ENCODE data around the gene CAMK1D. TPM values are rescaled to one million over a fixed set of nuclear protein-coding genes. Genes with fewer than 3 reads are reported as not detected.
"Not testable (repeated sequence)": the region's sequence is repeated elsewhere in the genome, so short reads cannot be mapped to it uniquely, and the experiment has no call there.

CAMK1D gene
- total RNA-seq, 1 experiment from 2014 or later, result 6.3 TPM

DNA sequence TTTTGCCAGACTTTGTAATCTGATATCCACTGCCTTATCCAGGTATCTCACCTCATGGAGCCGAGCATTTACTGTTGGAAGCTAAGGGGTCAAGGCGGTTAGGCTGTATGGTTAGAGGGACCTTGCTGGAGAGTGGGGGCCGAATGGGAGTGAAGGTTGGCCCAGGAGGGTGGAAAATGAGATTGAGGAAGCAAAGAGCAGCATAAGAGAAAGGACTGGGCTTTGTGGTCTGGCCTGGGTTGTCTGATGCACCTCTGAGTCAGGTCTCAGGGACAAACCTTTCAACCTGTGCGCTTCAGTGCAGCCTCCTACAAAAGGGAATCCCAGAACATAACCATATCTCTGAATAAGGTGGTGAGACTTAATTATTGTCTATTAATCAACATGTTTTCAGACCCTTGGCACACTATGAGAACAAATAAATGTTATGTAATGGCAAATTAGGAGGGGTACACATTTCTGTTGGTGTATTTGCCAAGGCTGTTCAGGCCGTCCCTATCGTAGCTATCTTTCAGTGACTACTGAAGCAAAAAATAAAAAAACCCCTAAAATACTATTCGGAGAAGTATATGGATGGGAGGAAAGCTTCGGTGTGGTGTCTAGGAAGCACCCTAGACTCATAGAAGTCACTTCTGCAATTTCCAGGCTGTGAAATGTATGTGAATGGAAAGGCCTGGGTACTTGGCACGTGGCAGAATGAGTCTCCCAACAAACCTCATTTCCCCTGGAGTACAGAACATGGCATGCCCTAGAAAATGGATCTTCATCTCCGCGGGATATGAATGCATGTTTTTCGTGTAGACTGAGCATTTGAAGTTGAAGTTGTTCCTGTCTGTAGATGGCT, 4.3 kb downstream of the CAMK1D start:
- H3K56ac ChIP-seq (ENCODE audit: insufficient read length, low read depth, low read length), result no peak overlapping the region
- Mint-ChIP-seq H3K9me3 (no peaks in the 10 kb centered on the region), H3K4me3 (peak overlapping the region in 1 of 2 experiments; percentile 9; a peak in 1 of 5 replicates), H3K4me1 (peaks cover 29 to 46% of the 10 kb centered on the region in 2 experiments), H3K27me3 (ENCODE audit: low read depth) (peaks cover 30% of the 10 kb centered on the region), H3K36me3 (ENCODE audit: insufficient read depth in 1 of 3, low read depth in 3 of 3) (no peaks in the 10 kb centered on the region; a peak in 1 of 7 replicates), H3K27ac (peak overlapping the region in 2 of 3 experiments; percentile 16 to 26; a peak in 1 of 7 replicates)
- no peaks in the 10 kb centered on the region for H4K20me1 ChIP-seq (ENCODE audit: control insufficient read depth, insufficient read depth, insufficient read length)
- H3K27ac ChIP-seq (ENCODE audit: insufficient read length, low read depth, low read length), result no peak overlapping the region
- no peak overlapping the region for H3K14ac ChIP-seq (ENCODE audit: insufficient read depth, low read length)
- no peak for DNase-seq
- no peak overlapping the region for H2AK5ac ChIP-seq (ENCODE audit: insufficient read length, low read length)
- no peak overlapping the region for H3K18ac ChIP-seq (ENCODE audit: insufficient read length, low read depth, low read length)
- H3K27me3 ChIP-seq (ENCODE audit: insufficient read depth, low read length), result peaks cover 5% of the 10 kb centered on the region; the same call in 1 of the 2 replicates
- no peaks in the 10 kb centered on the region for H3K79me2 ChIP-seq (ENCODE audit: insufficient read depth, low read length)
- no peak overlapping the region for H3K9ac ChIP-seq (ENCODE audit: extremely low read depth, insufficient read length, low read length)
- no peak overlapping the region for H3T11ph ChIP-seq (ENCODE audit: low read length)
- no peak overlapping the region for H3K23ac ChIP-seq (ENCODE audit: insufficient read length, low read depth, low read length)
- H2BK20ac ChIP-seq (ENCODE audit: low read depth, low read length, poor library complexity, severe bottlenecking), result no peak overlapping the region
- no peak overlapping the region for H4K8ac ChIP-seq (replicated peaks; ENCODE audit: insufficient read length, low read depth, low read length)
- no peak overlapping the region for H3K4me2 ChIP-seq (ENCODE audit: insufficient read depth, insufficient read length, low read length)
- no peak overlapping the region for H2BK15ac ChIP-seq (ENCODE audit: low read depth, low read length)
- H3K4ac ChIP-seq (ENCODE audit: low read depth, low read length), result no peak overlapping the region
- peaks cover 14% of the 10 kb centered on the region for H3K23me2 ChIP-seq (ENCODE audit: insufficient read length, low read depth, low read length, poor library complexity, severe bottlenecking)
- no peak overlapping the region for H4K5ac ChIP-seq (ENCODE audit: insufficient read length, low read depth, low read length)
- H4K91ac ChIP-seq (ENCODE audit: insufficient read length, low read depth, low read length), result no peak overlapping the region
- H2BK12ac ChIP-seq (ENCODE audit: insufficient read length, low read depth, low read length), result no peak overlapping the region
- H2AFZ ChIP-seq (ENCODE audit: low read length), result no peak overlapping the region
- H2BK5ac ChIP-seq (ENCODE audit: insufficient read length, low read length), result no peak overlapping the region
- H3K9me3 ChIP-seq (ENCODE audit: control insufficient read depth, low read depth, low read length), result no peaks in the 10 kb centered on the region
- no peaks in the 10 kb centered on the region for H3K79me1 ChIP-seq (ENCODE audit: insufficient read depth, low read depth, low read length, poor library complexity, severe bottlenecking)
- peaks cover 3% of the 10 kb centered on the region; the same call in 1 of the 2 replicates for H3K4me1 ChIP-seq (ENCODE audit: insufficient read depth, low read length)
- no CpG with 5 or more reads among the region's 12 CpGs for WGBS (ENCODE audit: extremely low coverage, insufficient read length, low lambda C conversion rate)
- no peak for TF ChIP-seq CTCF (conservative IDR thresholded peaks at IDR 0.05)
- no peak overlapping the region for H2BK120ac ChIP-seq (ENCODE audit: low read depth, low read length, poor library complexity, severe bottlenecking)

- H3K14ac ChIP-seq (ENCODE audit: insufficient read depth, low read length); H3K4me2 ChIP-seq (ENCODE audit: insufficient read depth, insufficient read length, low read length); H2BK15ac ChIP-seq (ENCODE audit: low read depth, low read length); H3K4me3 Mint-ChIP-seq; H2BK120ac ChIP-seq (ENCODE audit: low read depth, low read length, poor library complexity, severe bottlenecking); H2BK20ac ChIP-seq (ENCODE audit: low read depth, low read length, poor library complexity, severe bottlenecking); H3K23ac ChIP-seq (ENCODE audit: insufficient read length, low read depth, low read length); H3K9ac ChIP-seq (ENCODE audit: extremely low read depth, insufficient read length, low read length); H3K27me3 ChIP-seq (ENCODE audit: insufficient read depth, low read length); H2AFZ ChIP-seq (ENCODE audit: low read length); H3K9me3 Mint-ChIP-seq; H3K9me3 ChIP-seq (ENCODE audit: control insufficient read depth, low read depth, low read length); H3K79me1 ChIP-seq (ENCODE audit: insufficient read depth, low read depth, low read length, poor library complexity, severe bottlenecking); H3T11ph ChIP-seq (ENCODE audit: low read length); H3K79me2 ChIP-seq (ENCODE audit: insufficient read depth, low read length); H3K4me1 ChIP-seq (ENCODE audit: insufficient read depth, low read length); H3K36me3 Mint-ChIP-seq (ENCODE audit: insufficient read depth in 1 of 3, low read depth in 3 of 3); H4K20me1 ChIP-seq (ENCODE audit: control insufficient read depth, insufficient read depth, insufficient read length); H3K56ac ChIP-seq (ENCODE audit: insufficient read length, low read depth, low read length); H2AK5ac ChIP-seq (ENCODE audit: insufficient read length, low read length); DNase-seq; H3K18ac ChIP-seq (ENCODE audit: insufficient read length, low read depth, low read length); H2BK5ac ChIP-seq (ENCODE audit: insufficient read length, low read length); H3K27ac ChIP-seq (ENCODE audit: insufficient read length, low read depth, low read length); H3K27ac Mint-ChIP-seq; H4K8ac ChIP-seq (replicated peaks; ENCODE audit: insufficient read length, low read depth, low read length); H3K4ac ChIP-seq (ENCODE audit: low read depth, low read length); H4K5ac ChIP-seq (ENCODE audit: insufficient read length, low read depth, low read length); H2BK12ac ChIP-seq (ENCODE audit: insufficient read length, low read depth, low read length); H4K91ac ChIP-seq (ENCODE audit: insufficient read length, low read depth, low read length): not testable (repeated sequence)
- peaks cover 30% of the 10 kb centered on the region for H3K27me3 Mint-ChIP-seq (ENCODE audit: low read depth)
- no CpG with 5 or more reads among the region's 7 CpGs for WGBS (ENCODE audit: extremely low coverage, insufficient read length, low lambda C conversion rate)
- H3K4me1 Mint-ChIP-seq, result peaks cover 38 to 57% of the 10 kb centered on the region in 2 experiments
- H3K23me2 ChIP-seq (ENCODE audit: insufficient read length, low read depth, low read length, poor library complexity, severe bottlenecking), result peaks cover 12% of the 10 kb centered on the region
Observed at GRCh38 chr10:12354696-12355095, 5.3 kb downstream of the CAMK1D start.

Measured in H9 (cell line).